IMR-90 (cell line): ENCODE results near the gene SAMD4B. TPM values are rescaled to one million over a fixed set of nuclear protein-coding genes. Genes with fewer than 3 reads are reported as not detected.

ENCODE experiments used
- ATAC-seq: fragments of 200-7000 bp; cut with Tn5 transposase; 2 replicates; pipeline ENCODE4 v1.9.1; 2020; ENCODE audit warnings: low read depth, mild to moderate bottlenecking, moderate library complexity
- BruUV-seq: library from RNA; stranded (reverse); fragments of 400-500 nt; replicated peaks from 2 replicates; lab custom pipeline; 2021; lab: Mats Ljungman, UMichigan
- CTCF ChIA-PET: fragments of 300-600 bp; formaldehyde crosslinking; extraction: SDS; loops from one replicate; lab custom pipeline; 2021; ENCODE audit warnings: antibody characterized with exemption; lab: Yijun Ruan, JAX
- POLR2A ChIA-PET: fragments of 300-600 bp; sonication (Branson Sonifier 250); formaldehyde crosslinking; loops from one replicate; lab custom pipeline; 2022; ENCODE audit warnings: antibody characterized with exemption; ENCODE audit not compliant: unreplicated experiment; lab: Charles Lee
- DNase-seq: peaks from one replicate; pipeline ENCODE4 v3.0.0; 2013
- H2AFZ ChIP-seq: replicated peaks from 2 replicates; pipeline ENCODE3; 2013; ENCODE audit warnings: low read length, mild to moderate bottlenecking; ENCODE audit not compliant: poor library complexity
- H2AK5ac ChIP-seq: 2 replicates; pipeline ENCODE4 v1.6.1; 2013; ENCODE audit warnings: low read depth, low read length, inconsistent platforms
- H2AK9ac ChIP-seq: replicated peaks from 2 replicates; pipeline ENCODE3; 2013; ENCODE audit warnings: mild to moderate bottlenecking, low read depth, low read length, moderate library complexity; ENCODE audit not compliant: poor library complexity
- H2BK120ac ChIP-seq: 2 replicates; pipeline ENCODE4 v1.6.1; 2013; ENCODE audit warnings: low read depth, low read length, inconsistent platforms
- H2BK15ac ChIP-seq: 3 replicates; pipeline ENCODE4 v1.6.1; 2013; ENCODE audit warnings: low read depth, low read length, inconsistent platforms
- H2BK20ac ChIP-seq: 2 replicates; pipeline ENCODE4 v1.6.1; 2013; ENCODE audit warnings: low read depth, mild to moderate bottlenecking, inconsistent platforms, low read length, moderate library complexity
- H2BK5ac ChIP-seq: 2 replicates; pipeline ENCODE4 v1.6.1; 2013; ENCODE audit warnings: mild to moderate bottlenecking, low read depth, low read length, inconsistent platforms; ENCODE audit not compliant: poor library complexity, severe bottlenecking
- H3K14ac ChIP-seq: replicated peaks from 2 replicates; pipeline ENCODE4 v1.6.1; 2013; ENCODE audit warnings: low read depth, low read length, inconsistent platforms
- H3K18ac ChIP-seq: 2 replicates; pipeline ENCODE4 v1.6.1; 2013; ENCODE audit warnings: low read depth, low read length, control low read depth
- H3K23ac ChIP-seq: 2 replicates; pipeline ENCODE4 v1.6.1; 2013; ENCODE audit warnings: low read depth, low read length, inconsistent platforms
- H3K27ac ChIP-seq: 2 replicates; pipeline ENCODE4 v1.5.1; 2013; ENCODE audit warnings: mild to moderate bottlenecking, control low read depth, low read length; ENCODE audit not compliant: insufficient read depth
- H3K27me3 ChIP-seq: 2 replicates; pipeline ENCODE4 v1.6.1; 2013; ENCODE audit warnings: low read length; ENCODE audit not compliant: control insufficient read depth, insufficient read depth
- H3K36me3 ChIP-seq: 2 replicates; pipeline ENCODE4 v1.6.1; 2013; ENCODE audit warnings: low read length, mixed read lengths; ENCODE audit not compliant: control insufficient read depth, insufficient read depth
- H3K4ac ChIP-seq: 2 replicates; pipeline ENCODE4 v1.6.1; 2013; ENCODE audit warnings: low read depth, low read length, inconsistent platforms
- H3K4me1 ChIP-seq: 2 replicates; pipeline ENCODE4 v1.6.1; 2013; ENCODE audit warnings: low read length, mixed read lengths; ENCODE audit not compliant: control insufficient read depth, insufficient read depth
- H3K4me2 ChIP-seq: 2 replicates; pipeline ENCODE4 v1.6.1; 2013; ENCODE audit warnings: low read depth, mild to moderate bottlenecking, control low read depth, low read length, moderate library complexity
- H3K4me3 ChIP-seq: 2 replicates; pipeline ENCODE4 v1.5.1; 2013; ENCODE audit warnings: low read depth, mild to moderate bottlenecking, control low read depth, low read length, moderate library complexity; ENCODE audit not compliant: insufficient read depth
- H3K56ac ChIP-seq: 2 replicates; pipeline ENCODE4 v1.6.1; 2013; ENCODE audit warnings: low read length, inconsistent platforms; ENCODE audit not compliant: insufficient read depth; ENCODE audit errors: extremely low read depth
- H3K79me1 ChIP-seq, 2 experiments: 2 replicates each; pipeline ENCODE4 v1.6.1; 2013; ENCODE audit warnings: low read length in 2 of 2, inconsistent platforms in 1 of 2, low read depth in 1 of 2
- H3K9ac ChIP-seq: 2 replicates; pipeline ENCODE4 v1.6.1; 2013; ENCODE audit warnings: low read depth, low read length, control low read depth
- H3K9me1 ChIP-seq: 2 replicates; pipeline ENCODE4 v1.6.1; 2013; ENCODE audit warnings: low read length, inconsistent platforms; ENCODE audit not compliant: insufficient read depth
- H3K9me3 ChIP-seq: 2 replicates; pipeline ENCODE4 v1.6.1; 2013; ENCODE audit warnings: low read length; ENCODE audit not compliant: control insufficient read depth, insufficient read depth
- H4K20me1 ChIP-seq: 2 replicates; pipeline ENCODE4 v1.6.1; 2013; ENCODE audit warnings: low read length, inconsistent platforms; ENCODE audit not compliant: insufficient read depth
- H4K5ac ChIP-seq: 2 replicates; pipeline ENCODE4 v1.6.1; 2013; ENCODE audit warnings: mild to moderate bottlenecking, low read depth, low read length, control low read depth
- H4K8ac ChIP-seq, 2 experiments: 2 replicates each; pipeline ENCODE4 v1.6.1; 2013; ENCODE audit warnings: low read depth in 2 of 2, low read length in 2 of 2, control low read depth in 1 of 2, inconsistent platforms in 1 of 2
- H4K91ac ChIP-seq: 2 replicates; pipeline ENCODE4 v1.6.1; 2013; ENCODE audit warnings: low read depth, low read length, inconsistent platforms; ENCODE audit not compliant: insufficient read depth
- BHLHE40 ChIP-seq: fragments of 150-350 bp; IDR thresholded peaks from 2 replicates; pipeline ENCODE4 v1.6.1; 2016; ENCODE audit warnings: mild to moderate bottlenecking, low read depth, low read length
- CEBPB ChIP-seq: IDR thresholded peaks from 2 replicates; pipeline ENCODE4 v1.6.1; 2012; ENCODE audit warnings: low read depth, low read length, improper control_type of control experiment
- CHD1 ChIP-seq: IDR thresholded peaks from 2 replicates; pipeline ENCODE4 v1.6.1; 2012; ENCODE audit warnings: low read depth, low read length, improper control_type of control experiment
- CTCF ChIP-seq: conservative IDR thresholded peaks from 2 replicates; pipeline ENCODE4 v1.5.1; 2012; ENCODE audit warnings: mild to moderate bottlenecking, low read depth, low read length, improper control_type of control experiment
- ELK1 ChIP-seq: fragments of 150-350 bp; IDR thresholded peaks from 2 replicates; pipeline ENCODE4 v1.6.1; 2016; ENCODE audit warnings: low read depth, mild to moderate bottlenecking, low read length, moderate library complexity, borderline replicate concordance
- FOS ChIP-seq: fragments of 150-350 bp; IDR thresholded peaks from 2 replicates; pipeline ENCODE4 v1.6.1; 2016; ENCODE audit warnings: low read depth, low read length
- MAFK ChIP-seq: IDR thresholded peaks from 2 replicates; pipeline ENCODE4 v1.6.1; 2012; ENCODE audit warnings: low read depth, low read length, improper control_type of control experiment
- MAZ ChIP-seq: IDR thresholded peaks from 2 replicates; pipeline ENCODE4 v1.6.1; 2012; ENCODE audit warnings: low read depth, mild to moderate bottlenecking, low read length, improper control_type of control experiment, moderate library complexity, borderline replicate concordance
- MXI1 ChIP-seq: IDR thresholded peaks from 2 replicates; pipeline ENCODE4 v1.6.1; 2012; ENCODE audit warnings: low read depth, mild to moderate bottlenecking, low read length, moderate library complexity, borderline replicate concordance
- NFE2L2 ChIP-seq: fragments of 150-350 bp; IDR thresholded peaks from 2 replicates; pipeline ENCODE4 v1.6.1; 2016; ENCODE audit warnings: low read depth, mild to moderate bottlenecking, low read length
- POLR2A ChIP-seq: IDR thresholded peaks from 2 replicates; pipeline ENCODE4 v1.6.1; 2012; ENCODE audit warnings: mild to moderate bottlenecking, low read depth, low read length
- RAD21 ChIP-seq: IDR thresholded peaks from 2 replicates; pipeline ENCODE4 v1.6.1; 2012; ENCODE audit warnings: low read length, improper control_type of control experiment
- RCOR1 ChIP-seq: IDR thresholded peaks from 2 replicates; pipeline ENCODE4 v1.6.1; 2012; ENCODE audit warnings: mild to moderate bottlenecking, low read length, improper control_type of control experiment; ENCODE audit not compliant: insufficient replicate concordance
- RFX5 ChIP-seq: IDR thresholded peaks from 2 replicates; pipeline ENCODE4 v1.8.0; 2012; ENCODE audit warnings: low read depth, mild to moderate bottlenecking, low read length, moderate library complexity
- SMC3 ChIP-seq: fragments of 150-350 bp; IDR thresholded peaks from 2 replicates; pipeline ENCODE4 v1.6.1; 2016; ENCODE audit warnings: low read depth, mild to moderate bottlenecking, antibody characterized with exemption, low read length, moderate library complexity
- USF2 ChIP-seq: fragments of 150-350 bp; IDR thresholded peaks from 2 replicates; pipeline ENCODE4 v1.6.1; 2017; ENCODE audit warnings: mild to moderate bottlenecking, antibody characterized with exemption, low read length, low read depth
- WGBS, 2 experiments: methylation state at CpG; one replicate each; pipeline versions ENCODE4 v1.1.5 to v1.1.7; 2013; ENCODE audit warnings: missing lambda C conversion rate in 2 of 2; ENCODE audit not compliant: insufficient read length in 1 of 2; ENCODE audit errors: extremely low coverage in 2 of 2; 5-methylcytosine and 5-hydroxymethylcytosine counted together
- dilution Hi-C: fragments of 300-500 bp; cut with HindIII; formaldehyde crosslinking; loops from one replicate; pipeline ENCODE4 v1.14.3; 2018; ENCODE audit warnings: low sequenced_read_pairs; ENCODE audit not compliant: unreplicated experiment
- in situ Hi-C: fragments of 300-500 bp; cut with MboI; formaldehyde crosslinking; loops from 3 replicates; pipeline ENCODE4 v1.14.3; 2019; ENCODE audit warnings: low sequenced_read_pairs, inconsistent platforms, mixed read lengths
- intact Hi-C: fragments of 100-400 bp; cut with micrococcal nuclease; formaldehyde crosslinking; loops from 2 replicates; pipeline ENCODE4 v1.10.0; 2022
- polyA plus RNA-seq, 3 experiments: library from polyadenylated mRNA; depleted of rRNA; stranded (reverse); fragments of >200 nt; gene quantifications; 2 replicates each; pipeline ENCODE4 v1.2.3, GENCODE V29; 2012; ENCODE audit warnings: low replicate concordance in 1 of 3
- total RNA-seq: library from RNA; depleted of rRNA; stranded (reverse); fragments of >200 nt; gene quantifications from 2 replicates; pipeline ENCODE4 v1.2.3, GENCODE V29; 2012

The SAMD4B gene
- total and polyA plus RNA-seq, 2 of the 4 experiments (the other 2 are of a cell fraction): 18.3 to 97.2 TPM

DNA sequence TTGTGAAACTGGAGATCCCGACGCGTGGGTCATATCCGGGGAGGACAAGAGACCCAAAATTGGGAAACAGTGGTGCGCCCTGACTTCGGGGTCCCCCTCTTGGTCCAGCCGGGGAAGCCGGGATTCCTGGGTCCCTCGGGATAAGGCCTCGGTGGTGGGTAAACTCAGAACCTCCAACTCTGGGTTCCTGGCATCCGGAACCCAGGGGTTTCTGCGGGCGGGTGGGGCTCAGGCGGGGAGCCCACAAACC lies 65.1 kb downstream of the SAMD4B start:
- ATAC-seq: no peak
- H4K8ac ChIP-seq: peak overlapping the region; percentile 30 to 47; a peak in 2 of 4 replicates
- H3K36me3 ChIP-seq: peaks cover 15% of the 10 kb centered on the region
- H3K4me2 ChIP-seq: peak overlapping the region; percentile 92
- no peak overlapping the region for H2BK20ac ChIP-seq
- DNase-seq: no peak
- dilution Hi-C loops: no loop called here
- WGBS, 2 experiments: 8% methylated on average over 11 of the region's 14 CpGs; no CpG with 5 or more reads in 1 of the 2 experiments
- no peak overlapping the region for H2AFZ ChIP-seq
- H3K9ac ChIP-seq: peak overlapping the region; percentile 93
- peaks cover 26% of the 10 kb centered on the region for H3K4me1 ChIP-seq
- peaks cover 0 to 32% of the 10 kb centered on the region in 2 experiments; a peak in 2 of 4 replicates for H3K79me1 ChIP-seq
- peak overlapping the region; percentile 91 for H3K4ac ChIP-seq
- intact Hi-C loops: no loop called here
- no peak overlapping the region for H4K5ac ChIP-seq
- in situ Hi-C loops: no loop called here
- H3K27ac ChIP-seq: peak overlapping the region; percentile 92
- H3K56ac ChIP-seq: peak overlapping the region; percentile 47
- peak overlapping the region; percentile 2; the same call in 1 of the 2 replicates for H3K18ac ChIP-seq
- H4K91ac ChIP-seq: peak overlapping the region; percentile 82; the same call in 1 of the 2 replicates
- H3K4me3 ChIP-seq: peak overlapping the region; percentile 68
- H3K14ac ChIP-seq: peak overlapping the region; percentile 98
- H2BK15ac ChIP-seq: no peak overlapping the region
- BruUV-seq: no TSS peak
- TF ChIP-seq MXI1 (no peak), SMC3 (no peak), CTCF (no peak), RAD21 (no peak), CHD1 (no peak), CEBPB (0 out of 2 replicates have a peak, but pooled peaks have one; percentile 1), ELK1 (no peak), MAFK (no peak), USF2 (no peak), NFE2L2 (no peak), BHLHE40 (no peak), RCOR1 (no peak), FOS (no peak), MAZ (no peak), POLR2A (0 out of 2 replicates have a peak, but pooled peaks have one; percentile 59), RFX5 (no peak)
- H2AK5ac ChIP-seq: 0 out of 2 replicates have a peak overlapping the region, but pooled peaks have one; percentile 90
- H3K23ac ChIP-seq: peak overlapping the region; percentile 94
- H2BK120ac ChIP-seq: peak overlapping the region; percentile 5; the same call in 1 of the 2 replicates
- H3K9me3 ChIP-seq: no peaks in the 10 kb centered on the region
- ChIA-PET POLR2A (interaction anchor here (1.9 kb wide), 1 partner anchor 28 kb away, joined by 4 read pairs; the partner anchor contains the start of gene RPS16), CTCF (no interaction called here)
- H2BK5ac ChIP-seq: peak overlapping the region; percentile 91
- no peaks in the 10 kb centered on the region for H3K27me3 ChIP-seq
- H4K20me1 ChIP-seq: peaks cover 28% of the 10 kb centered on the region
- H2AK9ac ChIP-seq: peak overlapping the region; percentile 98
- peaks cover under 1% of the 10 kb centered on the region for H3K9me1 ChIP-seq
